Gastrocnemius medialis (tissue), 4 donors: ENCODE data around the gene DDX39A. TPM values are rescaled to one million over a fixed set of nuclear protein-coding genes. Genes with fewer than 3 reads are reported as not detected.

ENCODE experiments used
- ATAC-seq, 2 donors: fragments of 150-250 bp; one replicate each; pipeline ENCODE4 v1.9.1; 2016
- DNase-seq, 2 donors: peaks; one replicate each; pipeline ENCODE4 v3.0.0-alpha.2; 2019
- H3K27ac ChIP-seq, 4 donors: fragments of 200-600 bp; sonication (generic); 1 replicate in 1 of 4; 2 replicates in 3 of 4; pipeline ENCODE4 v1.5.1; 2016 to 2018; ENCODE audit warnings: mild to moderate bottlenecking in 2 of 4, moderate library complexity in 1 of 4
- H3K27me3 ChIP-seq, 3 donors: fragments of 200-600 bp; sonication (generic) in 2 of 3; 1 replicate in 1 of 3; 2 replicates in 2 of 3; pipeline versions ENCODE4 v1.5.1 to v1.6.0; 2016 to 2019; ENCODE audit warnings: mild to moderate bottlenecking in 1 of 3, moderate library complexity in 1 of 3
- H3K36me3 ChIP-seq, 2 donors: fragments of 200-600 bp; sonication (generic) in 1 of 2; one replicate each; pipeline ENCODE4 v1.5.1; 2017 to 2018
- H3K4me1 ChIP-seq, 2 donors: fragments of 200-600 bp; sonication (generic) in 1 of 2; one replicate each; pipeline ENCODE4 v1.5.1; 2016 to 2017; ENCODE audit warnings: mild to moderate bottlenecking in 2 of 2
- H3K4me3 ChIP-seq, 4 donors: fragments of 200-600 bp; sonication (generic) in 3 of 4; 1 replicate in 1 of 4; 2 replicates in 3 of 4; pipeline ENCODE4 v1.5.1; 2016 to 2019; ENCODE audit warnings: mild to moderate bottlenecking in 2 of 4
- H3K9me3 ChIP-seq, 3 donors: fragments of 200-600 bp; sonication (generic) in 2 of 3; 1 replicate in 1 of 3; 2 replicates in 2 of 3; pipeline ENCODE4 v1.5.1; 2016 to 2019
- POLR2A ChIP-seq, 2 donors: fragments of 450-650 bp; IDR thresholded peaks; one replicate each; pipeline ENCODE4 v1.6.1; 2017; ENCODE audit warnings: antibody characterized with exemption in 2 of 2, mild to moderate bottlenecking in 2 of 2, moderate library complexity in 2 of 2
- in situ Hi-C, 4 donors: fragments of 200-750 bp; cut with MboI; loops; one replicate each; pipeline versions ENCODE4 v1.15.0 to v1.8.0; 2017; ENCODE audit warnings: low sequenced_read_pairs in 4 of 4
- intact Hi-C: fragments of 100-400 bp; cut with DNase I; formaldehyde crosslinking; loops from one replicate; pipeline ENCODE4 v1.15.1; 2023; ENCODE audit warnings: low total_unique reads
- total RNA-seq, 4 donors: library from RNA; depleted of rRNA; stranded (reverse); fragments of >200 nt; gene quantifications; one replicate each; pipeline versions ENCODE4 v1.1.0 to v1.2.3, GENCODE V29; 2016
- TF ChIP-seq, protein P1 (sequence below), 5 experiments: fragments of 450-650 bp in 3 of 5; fragments of 200-600 bp in 2 of 5; sonication (generic) in 2 of 5; IDR thresholded peaks in 4 of 5; conservative IDR thresholded peaks in 1 of 5; 1 replicate in 4 of 5; 2 replicates in 1 of 5; pipeline ENCODE4 v1.5.1; 2016 to 2019; ENCODE audit warnings: antibody characterized with exemption in 5 of 5, mild to moderate bottlenecking in 3 of 5, moderate library complexity in 3 of 5

Gene DDX39A
- total RNA-seq, 4 donors from 2014 or later = 23.9 to 59.2 (median 41.3) TPM

GRCh38 chr19:14412324-14412995 lies 6.7 kb downstream of the DDX39A start:
- no peak for TF ChIP-seq POLR2A (IDR thresholded peaks at IDR 0.05)
- TF ChIP-seq, protein P1, sequence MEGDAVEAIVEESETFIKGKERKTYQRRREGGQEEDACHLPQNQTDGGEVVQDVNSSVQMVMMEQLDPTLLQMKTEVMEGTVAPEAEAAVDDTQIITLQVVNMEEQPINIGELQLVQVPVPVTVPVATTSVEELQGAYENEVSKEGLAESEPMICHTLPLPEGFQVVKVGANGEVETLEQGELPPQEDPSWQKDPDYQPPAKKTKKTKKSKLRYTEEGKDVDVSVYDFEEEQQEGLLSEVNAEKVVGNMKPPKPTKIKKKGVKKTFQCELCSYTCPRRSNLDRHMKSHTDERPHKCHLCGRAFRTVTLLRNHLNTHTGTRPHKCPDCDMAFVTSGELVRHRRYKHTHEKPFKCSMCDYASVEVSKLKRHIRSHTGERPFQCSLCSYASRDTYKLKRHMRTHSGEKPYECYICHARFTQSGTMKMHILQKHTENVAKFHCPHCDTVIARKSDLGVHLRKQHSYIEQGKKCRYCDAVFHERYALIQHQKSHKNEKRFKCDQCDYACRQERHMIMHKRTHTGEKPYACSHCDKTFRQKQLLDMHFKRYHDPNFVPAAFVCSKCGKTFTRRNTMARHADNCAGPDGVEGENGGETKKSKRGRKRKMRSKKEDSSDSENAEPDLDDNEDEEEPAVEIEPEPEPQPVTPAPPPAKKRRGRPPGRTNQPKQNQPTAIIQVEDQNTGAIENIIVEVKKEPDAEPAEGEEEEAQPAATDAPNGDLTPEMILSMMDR (IDR thresholded peaks at IDR 0.05 in 4 of 5, conservative IDR thresholded peaks at IDR 0.05 in 1 of 5) = no peak
- no peak for DNase-seq
- in situ Hi-C loops (no loop called here), intact Hi-C loops (no loop called here)
- H3K27me3 ChIP-seq = no peaks in the 10 kb centered on the region
- no peak for ATAC-seq
- H3K4me3 ChIP-seq = no peak overlapping the region
- no peaks in the 10 kb centered on the region for H3K9me3 ChIP-seq
- H3K4me1 ChIP-seq = peaks cover 10% of the 10 kb centered on the region in 2 donors
- no peak overlapping the region for H3K27ac ChIP-seq
- H3K36me3 ChIP-seq = peaks cover 0 to 54% of the 10 kb centered on the region in 2 donors

DNA sequence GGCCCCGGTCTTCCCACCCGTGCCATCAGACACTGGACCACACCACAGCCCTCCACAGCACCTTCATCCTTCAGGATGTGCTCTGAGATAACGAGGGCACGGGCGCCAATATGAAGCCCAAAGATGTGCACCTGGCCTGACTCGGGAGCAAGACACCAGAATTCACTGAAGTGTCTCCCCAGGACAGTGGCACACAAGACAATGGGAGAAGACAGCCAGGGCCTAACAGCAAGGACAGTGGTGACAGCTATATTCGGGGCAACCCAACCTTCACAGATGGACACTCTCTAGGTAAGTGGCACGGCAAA lies 7.2 kb downstream of the DDX39A start:
- H3K27ac ChIP-seq = no peak overlapping the region
- H3K9me3 ChIP-seq = no peaks in the 10 kb centered on the region
- no peaks in the 10 kb centered on the region for H3K27me3 ChIP-seq
- H3K4me1 ChIP-seq = peaks cover 5 to 8% of the 10 kb centered on the region in 2 donors
- DNase-seq = no peak
- no peak overlapping the region for H3K4me3 ChIP-seq
- intact Hi-C loops (no loop called here), in situ Hi-C loops (no loop called here)
- H3K36me3 ChIP-seq = peaks cover 0 to 59% of the 10 kb centered on the region in 2 donors
- no peak for TF ChIP-seq POLR2A (IDR thresholded peaks at IDR 0.05)
- TF ChIP-seq, protein P1 (IDR thresholded peaks at IDR 0.05 in 4 of 5, conservative IDR thresholded peaks at IDR 0.05 in 1 of 5) = no peak
- ATAC-seq = no peak

DNA sequence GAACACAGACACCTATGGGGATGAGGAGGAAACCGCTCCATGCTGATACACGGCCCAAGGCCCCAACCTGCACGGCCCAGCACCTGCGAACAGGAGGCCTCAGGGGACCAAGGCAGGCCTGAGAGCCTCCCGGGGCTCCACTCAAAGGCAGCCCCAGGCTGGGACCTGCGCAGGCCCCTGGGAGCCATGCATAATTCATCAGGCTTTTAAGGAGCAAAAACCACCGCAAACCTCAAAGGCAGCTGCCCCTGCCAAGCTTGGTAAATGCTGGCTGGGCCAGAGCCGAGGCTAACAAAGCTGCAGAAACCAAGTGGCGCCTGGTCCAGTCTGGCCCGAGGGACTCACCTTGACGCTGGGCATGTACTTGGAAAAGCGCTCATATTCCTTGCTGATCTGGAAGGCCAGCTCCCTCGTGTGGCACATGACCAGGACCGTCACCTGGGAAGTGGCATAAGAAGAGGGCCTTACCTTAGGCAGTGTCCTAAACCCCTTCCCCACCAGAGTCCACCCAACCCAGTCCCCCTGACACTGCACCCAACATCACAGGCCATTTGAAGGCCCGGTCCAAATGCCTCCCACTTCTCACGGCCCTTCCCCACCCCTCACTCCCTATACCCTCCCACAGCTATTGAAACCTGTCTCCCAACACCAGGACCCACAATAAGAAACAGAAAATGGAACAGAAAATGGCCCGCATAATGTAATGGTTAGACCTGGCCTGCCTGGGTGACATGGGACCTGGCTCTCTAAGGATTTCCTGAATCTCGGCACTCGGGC lies 7.8 kb downstream of the DDX39A start:
- peaks cover 0 to 64% of the 10 kb centered on the region in 2 donors for H3K36me3 ChIP-seq
- no peak overlapping the region for H3K27ac ChIP-seq
- no peaks in the 10 kb centered on the region for H3K27me3 ChIP-seq
- H3K4me3 ChIP-seq = no peak overlapping the region
- intact Hi-C loops = no loop called here
- H3K9me3 ChIP-seq = no peaks in the 10 kb centered on the region
- TF ChIP-seq POLR2A (IDR thresholded peaks at IDR 0.05) = no peak
- TF ChIP-seq, protein P1 (IDR thresholded peaks at IDR 0.05 in 4 of 5, conservative IDR thresholded peaks at IDR 0.05 in 1 of 5) = no peak
- H3K4me1 ChIP-seq = peaks cover 0 to 5% of the 10 kb centered on the region in 2 donors
- no peak for ATAC-seq
- no peak for DNase-seq
- in situ Hi-C loops = no loop called here

DNA sequence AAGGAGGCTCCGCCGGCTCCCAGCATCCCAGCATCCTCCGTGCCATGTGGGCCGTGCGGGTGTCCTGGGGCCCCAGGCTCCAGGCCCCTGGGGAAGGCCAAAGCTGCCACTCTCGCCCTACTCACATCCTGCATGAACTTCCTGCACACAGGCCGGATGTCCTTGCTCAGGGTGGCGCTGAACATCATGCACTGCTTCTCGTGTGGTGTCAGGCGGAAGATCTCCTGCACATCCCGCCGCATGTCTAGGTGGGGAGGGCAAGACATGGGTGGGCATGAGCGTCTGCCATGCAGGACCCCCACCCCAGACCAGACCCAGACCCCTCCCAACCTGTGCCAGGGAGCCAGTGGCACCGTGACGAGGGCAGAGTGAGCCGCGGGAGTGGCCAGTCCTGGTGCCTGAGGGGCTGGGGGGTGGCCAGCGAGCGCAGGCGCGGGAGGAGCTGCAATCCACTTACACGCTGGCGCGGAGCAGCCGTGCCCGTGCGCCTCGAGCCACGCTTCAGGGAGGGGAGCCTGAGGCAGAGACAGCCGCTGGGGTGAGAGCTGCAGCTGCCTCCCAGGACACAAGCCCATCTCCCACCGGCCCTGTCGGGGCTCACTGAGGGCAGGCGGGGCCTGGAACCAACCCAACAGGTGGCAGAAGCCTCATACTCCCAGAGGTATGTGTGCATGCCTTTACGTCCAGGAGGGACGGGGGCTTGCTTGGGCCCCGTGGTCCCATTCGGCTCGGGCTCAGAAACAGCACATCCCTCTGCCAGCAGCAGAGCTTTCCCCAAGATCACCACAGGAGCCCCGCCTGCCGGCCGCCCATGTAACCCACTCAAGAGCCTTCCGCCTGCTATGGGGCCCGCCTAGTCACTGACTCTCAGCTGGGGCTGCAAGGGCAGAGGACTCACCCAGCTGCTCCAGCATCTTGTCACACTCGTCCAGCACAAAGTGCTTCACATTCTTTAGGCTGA lies 8.8 kb downstream of the DDX39A start:
- peaks cover 0 to 72% of the 10 kb centered on the region in 2 donors for H3K36me3 ChIP-seq
- no peaks in the 10 kb centered on the region for H3K27me3 ChIP-seq
- TF ChIP-seq POLR2A (IDR thresholded peaks at IDR 0.05) = no peak
- TF ChIP-seq, protein P1 (IDR thresholded peaks at IDR 0.05 in 4 of 5, conservative IDR thresholded peaks at IDR 0.05 in 1 of 5) = no peak
- H3K9me3 ChIP-seq = no peaks in the 10 kb centered on the region
- H3K4me1 ChIP-seq = peaks cover 0 to 5% of the 10 kb centered on the region in 2 donors
- in situ Hi-C loops = no loop called here
- no peak overlapping the region for H3K4me3 ChIP-seq
- intact Hi-C loops = no loop called here
- no peak for DNase-seq
- no peak for ATAC-seq
- no peak overlapping the region for H3K27ac ChIP-seq
